ENCODE measurements around the gene SLIT3.

DNA sequence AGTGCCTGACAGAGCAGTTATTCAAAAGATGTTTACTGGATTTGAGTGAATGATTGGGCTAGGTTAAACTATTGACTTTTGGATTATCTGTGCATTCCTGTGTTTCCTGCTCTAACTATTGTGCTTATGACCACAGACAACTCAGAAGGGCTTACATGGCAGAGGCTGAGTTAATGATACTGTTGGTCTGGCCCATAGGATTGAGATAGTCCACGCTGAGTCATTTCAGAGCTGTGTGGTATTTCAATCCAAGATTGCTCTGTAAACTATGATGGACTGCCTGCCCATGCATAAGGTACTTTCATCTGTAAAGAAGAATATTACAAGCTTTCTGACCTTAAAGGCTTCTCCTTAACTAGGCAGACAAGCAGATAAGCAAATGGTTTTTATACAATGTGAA, 49.1 kb upstream of the SLIT3 start:
- TF ChIP-seq, protein P1, sequence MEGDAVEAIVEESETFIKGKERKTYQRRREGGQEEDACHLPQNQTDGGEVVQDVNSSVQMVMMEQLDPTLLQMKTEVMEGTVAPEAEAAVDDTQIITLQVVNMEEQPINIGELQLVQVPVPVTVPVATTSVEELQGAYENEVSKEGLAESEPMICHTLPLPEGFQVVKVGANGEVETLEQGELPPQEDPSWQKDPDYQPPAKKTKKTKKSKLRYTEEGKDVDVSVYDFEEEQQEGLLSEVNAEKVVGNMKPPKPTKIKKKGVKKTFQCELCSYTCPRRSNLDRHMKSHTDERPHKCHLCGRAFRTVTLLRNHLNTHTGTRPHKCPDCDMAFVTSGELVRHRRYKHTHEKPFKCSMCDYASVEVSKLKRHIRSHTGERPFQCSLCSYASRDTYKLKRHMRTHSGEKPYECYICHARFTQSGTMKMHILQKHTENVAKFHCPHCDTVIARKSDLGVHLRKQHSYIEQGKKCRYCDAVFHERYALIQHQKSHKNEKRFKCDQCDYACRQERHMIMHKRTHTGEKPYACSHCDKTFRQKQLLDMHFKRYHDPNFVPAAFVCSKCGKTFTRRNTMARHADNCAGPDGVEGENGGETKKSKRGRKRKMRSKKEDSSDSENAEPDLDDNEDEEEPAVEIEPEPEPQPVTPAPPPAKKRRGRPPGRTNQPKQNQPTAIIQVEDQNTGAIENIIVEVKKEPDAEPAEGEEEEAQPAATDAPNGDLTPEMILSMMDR (IDR thresholded peaks at IDR 0.05; ENCODE audit: low read depth, low read length) = no peak
- TF ChIP-seq EZH2phosphoT487 (IDR thresholded peaks at IDR 0.05; ENCODE audit: low read depth) = no peak
